SK-N-SH (cell line): Measurements from ENCODE around the gene RAB30. TPM values are rescaled to one million over a fixed set of nuclear protein-coding genes. Genes with fewer than 3 reads are reported as not detected.
A peak's percentile ranks its signal among the peaks of the same experiment; 100 is the strongest.

ENCODE experiments used
- CTCF ChIA-PET: fragments of 300-600, 350-600 bp; formaldehyde crosslinking; extraction: SDS; loops from one replicate; lab custom pipeline; 2021; lab: Yijun Ruan, JAX
- POLR2A ChIA-PET: fragments of 350-600 bp; sonication (Branson Sonifier 250); formaldehyde crosslinking; extraction: SDS; loops from one replicate; lab custom pipeline; 2020; ENCODE audit warnings: antibody characterized with exemption, inconsistent platforms; lab: Yijun Ruan, JAX
- DNase-seq: peaks from one replicate; pipeline ENCODE4 v3.0.0; 2012
- H2AFZ ChIP-seq: fragments of 200-600 bp; sonication (generic); 2 replicates; pipeline ENCODE4 v1.8.1; 2016; ENCODE audit warnings: antibody characterized with exemption, mild to moderate bottlenecking, low read depth
- H3F3A ChIP-seq: fragments of 200-600 bp; sonication (generic); replicated peaks from 2 replicates; pipeline ENCODE3; 2016; ENCODE audit warnings: antibody characterized with exemption, mild to moderate bottlenecking; ENCODE audit not compliant: insufficient read depth
- H3K27ac ChIP-seq, 2 experiments: fragments of 200-500 bp in 1 of 2; fragments of 200-600 bp in 1 of 2; sonication (Bioruptor generic) in 1 of 2; sonication (generic), shearing (Covaris generic) in 1 of 2; 2 replicates each; pipeline versions ENCODE4 v1.5.1 to v1.6.1; 2014 to 2016; ENCODE audit warnings: low read depth in 2 of 2, inconsistent platforms in 1 of 2, low read length in 1 of 2, mild to moderate bottlenecking in 1 of 2, mixed read lengths in 1 of 2
- H3K27me3 ChIP-seq: fragments of 200-600 bp; sonication (generic), shearing (Covaris generic); 2 replicates; pipeline ENCODE4 v1.6.1; 2016; ENCODE audit warnings: mixed run types; ENCODE audit not compliant: insufficient read depth
- H3K36me3 ChIP-seq, 2 experiments: fragments of 200-500 bp in 1 of 2; fragments of 200-600 bp in 1 of 2; sonication (Bioruptor generic) in 1 of 2; sonication (generic) in 1 of 2; replicated peaks in 1 of 2; 2 replicates each; pipeline versions ENCODE3 to v1.5.1; 2014 to 2016; ENCODE audit warnings: low read length in 1 of 2, mild to moderate bottlenecking in 1 of 2; ENCODE audit not compliant: insufficient read depth in 2 of 2, control insufficient read depth in 1 of 2
- H3K4me1 ChIP-seq, 2 experiments: fragments of 200-500 bp in 1 of 2; fragments of 200-600 bp in 1 of 2; sonication (Bioruptor generic) in 1 of 2; sonication (generic), shearing (Covaris generic) in 1 of 2; 2 replicates each; pipeline versions ENCODE4 v1.5.1 to v1.6.1; 2014 to 2016; ENCODE audit warnings: low read depth in 1 of 2, low read length in 1 of 2, mixed run types in 1 of 2; ENCODE audit not compliant: insufficient read depth in 2 of 2, control insufficient read depth in 1 of 2
- H3K4me2 ChIP-seq: fragments of 200-600 bp; sonication (generic), shearing (Covaris generic); 2 replicates; pipeline ENCODE4 v1.6.1; 2017; ENCODE audit warnings: mixed run types
- H3K4me3 ChIP-seq, 2 experiments: fragments of 200-500 bp in 1 of 2; fragments of 200-600 bp in 1 of 2; sonication (Bioruptor generic) in 1 of 2; sonication (generic), shearing (Covaris generic) in 1 of 2; 2 replicates each; pipeline versions ENCODE4 v1.5.1 to v1.8.1; 2014 to 2016; ENCODE audit warnings: low read depth in 2 of 2, inconsistent platforms in 1 of 2, low read length in 1 of 2, mild to moderate bottlenecking in 1 of 2, mixed read lengths in 1 of 2, moderate library complexity in 1 of 2
- H3K79me2 ChIP-seq: fragments of 200-600 bp; sonication (generic); 2 replicates; pipeline ENCODE4 v1.8.1; 2017; ENCODE audit warnings: mild to moderate bottlenecking; ENCODE audit not compliant: insufficient read depth
- H3K9ac ChIP-seq: fragments of 200-600 bp; sonication (generic); 2 replicates; pipeline ENCODE4 v1.6.1; 2017; ENCODE audit warnings: mixed run types
- H3K9me2 ChIP-seq: fragments of 200-600 bp; sonication (generic); 2 replicates; pipeline ENCODE4 v1.6.1; 2017; ENCODE audit warnings: mixed run types
- H3K9me3 ChIP-seq: fragments of 200-600 bp; sonication (generic); 2 replicates; pipeline ENCODE4 v1.6.1; 2017; ENCODE audit warnings: mixed run types, mild to moderate bottlenecking, moderate library complexity
- H4K20me1 ChIP-seq: fragments of 200-600 bp; sonication (generic); 2 replicates; pipeline ENCODE4 v1.6.1; 2017; ENCODE audit warnings: mild to moderate bottlenecking, mixed run types; ENCODE audit not compliant: insufficient read depth
- ELF1 ChIP-seq: IDR thresholded peaks from 2 replicates; pipeline ENCODE4 v1.4.0; 2012
- EP300 ChIP-seq, 2 experiments: IDR thresholded peaks; 2 replicates each; pipeline versions ENCODE4 v1.4.0 to v1.6.1; 2012; ENCODE audit warnings: borderline replicate concordance in 1 of 2, low read depth in 1 of 2, low read length in 1 of 2
- EZH2phosphoT487 ChIP-seq: fragments of 200-600 bp; sonication (generic); IDR thresholded peaks from 2 replicates; pipeline ENCODE4 v1.6.1; 2017; ENCODE audit warnings: low read depth, mixed run types, mild to moderate bottlenecking, antibody characterized with exemption, moderate library complexity, borderline replicate concordance
- GABPA ChIP-seq: IDR thresholded peaks from 2 replicates; pipeline ENCODE4 v1.4.0; 2012; ENCODE audit warnings: low read depth, mild to moderate bottlenecking
- GATA2 ChIP-seq: sonication (generic); formaldehyde crosslinking; IDR thresholded peaks from 2 replicates; pipeline ENCODE4 v1.5.0; 2020; ENCODE audit warnings: mild to moderate bottlenecking, missing genetic modification reagents
- JUND ChIP-seq: IDR thresholded peaks from 2 replicates; pipeline ENCODE4 v1.4.0; 2012
- MEF2A ChIP-seq: IDR thresholded peaks from 2 replicates; pipeline ENCODE4 v1.4.0; 2012; ENCODE audit warnings: low read depth, borderline replicate concordance
- MXI1 ChIP-seq: IDR thresholded peaks from 2 replicates; pipeline ENCODE4 v1.6.1; 2012; ENCODE audit warnings: mild to moderate bottlenecking, low read depth, low read length, improper control_type of control experiment
- NRF1 ChIP-seq: IDR thresholded peaks from 2 replicates; pipeline ENCODE4 v1.6.1; 2012; ENCODE audit warnings: low read depth, mild to moderate bottlenecking, low read length
- POLR2AphosphoS5 ChIP-seq: IDR thresholded peaks from 2 replicates; pipeline ENCODE4 v1.6.1; 2012; ENCODE audit warnings: low read depth, low read length
- RAD21 ChIP-seq: IDR thresholded peaks from 2 replicates; pipeline ENCODE4 v1.6.1; 2012; ENCODE audit warnings: mild to moderate bottlenecking, low read length
- RXRA ChIP-seq: IDR thresholded peaks from 2 replicates; pipeline ENCODE4 v1.4.0; 2012; ENCODE audit warnings: low read depth, mild to moderate bottlenecking, borderline replicate concordance
- SIN3A ChIP-seq: IDR thresholded peaks from 2 replicates; pipeline ENCODE4 v1.6.1; 2012; ENCODE audit warnings: low read depth, mild to moderate bottlenecking, low read length, moderate library complexity, borderline replicate concordance
- TAF1 ChIP-seq: IDR thresholded peaks from 2 replicates; pipeline ENCODE4 v1.6.1; 2012; ENCODE audit warnings: low read depth, mild to moderate bottlenecking, low read length, moderate library complexity, borderline replicate concordance
- TCF12 ChIP-seq: IDR thresholded peaks from 2 replicates; pipeline ENCODE4 v1.4.0; 2012
- YY1 ChIP-seq: IDR thresholded peaks from 2 replicates; pipeline ENCODE4 v1.4.0; 2012; ENCODE audit warnings: low read depth, mild to moderate bottlenecking
- WGBS: methylation state at CpG from one replicate; pipeline ENCODE4 v1.1.6; 2017; ENCODE audit warnings: low lambda C conversion rate; 5-methylcytosine and 5-hydroxymethylcytosine counted together
- polyA plus RNA-seq, 3 experiments: library from polyadenylated mRNA; depleted of rRNA; stranded (reverse); fragments of >200 nt; gene quantifications; 2 replicates each; pipeline ENCODE4 v1.2.3, GENCODE V29; 2012
- TF ChIP-seq, protein P1 (sequence below): IDR thresholded peaks from 2 replicates; pipeline ENCODE4 v1.4.0; 2012; ENCODE audit warnings: low read depth
- TF ChIP-seq, protein P2 (sequence below): IDR thresholded peaks from 2 replicates; pipeline ENCODE4 v1.6.1; 2012; ENCODE audit warnings: mild to moderate bottlenecking, low read depth, low read length, moderate library complexity
- TF ChIP-seq, protein P3 (sequence below): fragments of 200-600 bp; sonication (generic); IDR thresholded peaks from 2 replicates; pipeline ENCODE4 v1.6.1; 2017; ENCODE audit warnings: antibody characterized with exemption, mild to moderate bottlenecking, moderate library complexity
- TF ChIP-seq, protein P4 (sequence below): fragments of 150-350 bp; IDR thresholded peaks from 2 replicates; pipeline ENCODE4 v1.6.1; 2017; ENCODE audit warnings: antibody characterized with exemption, low read length, low read depth, borderline replicate concordance
- TF ChIP-seq, protein P5 (sequence below): fragments of 150-350 bp; IDR thresholded peaks from 2 replicates; pipeline ENCODE4 v1.6.1; 2016; ENCODE audit warnings: mild to moderate bottlenecking, low read depth, low read length

The RAB30 gene
- polyA plus RNA-seq, 1 of the 3 experiments (the other 2 are of a cell fraction): 3.3 TPM

DNA sequence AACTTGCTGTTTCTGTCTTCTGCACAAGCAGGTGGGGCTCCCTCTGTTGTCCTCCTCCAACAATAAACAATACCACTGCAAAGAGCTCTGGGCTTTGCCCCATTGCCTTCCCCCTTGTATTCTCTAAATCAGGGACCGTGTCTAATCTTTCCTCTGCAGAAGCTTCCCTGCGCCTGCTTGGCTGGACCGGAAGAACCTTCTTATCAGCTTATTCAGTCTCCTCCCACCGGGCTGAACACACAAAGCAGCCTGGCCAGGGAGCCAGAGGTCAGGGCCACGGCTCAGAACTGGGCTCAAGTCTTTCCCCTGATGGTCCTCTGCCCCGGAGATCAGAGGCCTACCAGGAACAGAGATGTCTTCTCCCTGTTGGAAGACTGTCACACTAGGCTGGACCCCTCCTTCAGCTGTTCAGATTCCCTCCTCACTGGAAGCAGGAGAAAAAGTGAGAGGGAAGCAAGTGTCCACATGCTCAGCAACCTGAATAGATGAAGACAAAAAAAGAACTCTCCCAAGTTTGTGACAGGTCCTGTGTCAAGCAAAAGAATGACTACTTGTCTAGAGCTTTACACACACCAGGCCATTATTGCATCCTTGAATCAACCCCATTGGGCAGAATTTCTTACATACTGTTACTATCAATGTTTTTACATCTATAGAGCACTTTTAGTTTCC is 63.7 kb downstream of the RAB30 start:
- peaks cover 0 to 4% of the 10 kb centered on the region in 2 experiments for H3K36me3 ChIP-seq
- TF ChIP-seq, protein P1, sequence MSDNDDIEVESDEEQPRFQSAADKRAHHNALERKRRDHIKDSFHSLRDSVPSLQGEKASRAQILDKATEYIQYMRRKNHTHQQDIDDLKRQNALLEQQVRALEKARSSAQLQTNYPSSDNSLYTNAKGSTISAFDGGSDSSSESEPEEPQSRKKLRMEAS: no peak
- TF ChIP-seq RAD21: peak; percentile 8; the same call in 1 of the 2 replicates
- no peak for TF ChIP-seq TAF1
- no peak for TF ChIP-seq POLR2AphosphoS5
- no peak for TF ChIP-seq RXRA
- 0 out of 2 replicates have a peak, but pooled peaks have one; percentile 40 for TF ChIP-seq MXI1
- TF ChIP-seq, protein P2, sequence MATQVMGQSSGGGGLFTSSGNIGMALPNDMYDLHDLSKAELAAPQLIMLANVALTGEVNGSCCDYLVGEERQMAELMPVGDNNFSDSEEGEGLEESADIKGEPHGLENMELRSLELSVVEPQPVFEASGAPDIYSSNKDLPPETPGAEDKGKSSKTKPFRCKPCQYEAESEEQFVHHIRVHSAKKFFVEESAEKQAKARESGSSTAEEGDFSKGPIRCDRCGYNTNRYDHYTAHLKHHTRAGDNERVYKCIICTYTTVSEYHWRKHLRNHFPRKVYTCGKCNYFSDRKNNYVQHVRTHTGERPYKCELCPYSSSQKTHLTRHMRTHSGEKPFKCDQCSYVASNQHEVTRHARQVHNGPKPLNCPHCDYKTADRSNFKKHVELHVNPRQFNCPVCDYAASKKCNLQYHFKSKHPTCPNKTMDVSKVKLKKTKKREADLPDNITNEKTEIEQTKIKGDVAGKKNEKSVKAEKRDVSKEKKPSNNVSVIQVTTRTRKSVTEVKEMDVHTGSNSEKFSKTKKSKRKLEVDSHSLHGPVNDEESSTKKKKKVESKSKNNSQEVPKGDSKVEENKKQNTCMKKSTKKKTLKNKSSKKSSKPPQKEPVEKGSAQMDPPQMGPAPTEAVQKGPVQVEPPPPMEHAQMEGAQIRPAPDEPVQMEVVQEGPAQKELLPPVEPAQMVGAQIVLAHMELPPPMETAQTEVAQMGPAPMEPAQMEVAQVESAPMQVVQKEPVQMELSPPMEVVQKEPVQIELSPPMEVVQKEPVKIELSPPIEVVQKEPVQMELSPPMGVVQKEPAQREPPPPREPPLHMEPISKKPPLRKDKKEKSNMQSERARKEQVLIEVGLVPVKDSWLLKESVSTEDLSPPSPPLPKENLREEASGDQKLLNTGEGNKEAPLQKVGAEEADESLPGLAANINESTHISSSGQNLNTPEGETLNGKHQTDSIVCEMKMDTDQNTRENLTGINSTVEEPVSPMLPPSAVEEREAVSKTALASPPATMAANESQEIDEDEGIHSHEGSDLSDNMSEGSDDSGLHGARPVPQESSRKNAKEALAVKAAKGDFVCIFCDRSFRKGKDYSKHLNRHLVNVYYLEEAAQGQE: no peak
- no peak for TF ChIP-seq JUND
- no peak for TF ChIP-seq GABPA
- TF ChIP-seq EZH2phosphoT487: no peak
- TF ChIP-seq, protein P3, sequence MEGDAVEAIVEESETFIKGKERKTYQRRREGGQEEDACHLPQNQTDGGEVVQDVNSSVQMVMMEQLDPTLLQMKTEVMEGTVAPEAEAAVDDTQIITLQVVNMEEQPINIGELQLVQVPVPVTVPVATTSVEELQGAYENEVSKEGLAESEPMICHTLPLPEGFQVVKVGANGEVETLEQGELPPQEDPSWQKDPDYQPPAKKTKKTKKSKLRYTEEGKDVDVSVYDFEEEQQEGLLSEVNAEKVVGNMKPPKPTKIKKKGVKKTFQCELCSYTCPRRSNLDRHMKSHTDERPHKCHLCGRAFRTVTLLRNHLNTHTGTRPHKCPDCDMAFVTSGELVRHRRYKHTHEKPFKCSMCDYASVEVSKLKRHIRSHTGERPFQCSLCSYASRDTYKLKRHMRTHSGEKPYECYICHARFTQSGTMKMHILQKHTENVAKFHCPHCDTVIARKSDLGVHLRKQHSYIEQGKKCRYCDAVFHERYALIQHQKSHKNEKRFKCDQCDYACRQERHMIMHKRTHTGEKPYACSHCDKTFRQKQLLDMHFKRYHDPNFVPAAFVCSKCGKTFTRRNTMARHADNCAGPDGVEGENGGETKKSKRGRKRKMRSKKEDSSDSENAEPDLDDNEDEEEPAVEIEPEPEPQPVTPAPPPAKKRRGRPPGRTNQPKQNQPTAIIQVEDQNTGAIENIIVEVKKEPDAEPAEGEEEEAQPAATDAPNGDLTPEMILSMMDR: no peak
- TF ChIP-seq YY1: no peak
- no peak for TF ChIP-seq ELF1
- TF ChIP-seq, protein P4, sequence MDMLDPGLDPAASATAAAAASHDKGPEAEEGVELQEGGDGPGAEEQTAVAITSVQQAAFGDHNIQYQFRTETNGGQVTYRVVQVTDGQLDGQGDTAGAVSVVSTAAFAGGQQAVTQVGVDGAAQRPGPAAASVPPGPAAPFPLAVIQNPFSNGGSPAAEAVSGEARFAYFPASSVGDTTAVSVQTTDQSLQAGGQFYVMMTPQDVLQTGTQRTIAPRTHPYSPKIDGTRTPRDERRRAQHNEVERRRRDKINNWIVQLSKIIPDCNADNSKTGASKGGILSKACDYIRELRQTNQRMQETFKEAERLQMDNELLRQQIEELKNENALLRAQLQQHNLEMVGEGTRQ: no peak
- no peak for TF ChIP-seq TCF12
- peak; percentile 69 for TF ChIP-seq GATA2
- no peak for TF ChIP-seq SIN3A
- peak; percentile 16; the same call in 1 of the 2 replicates for TF ChIP-seq NRF1
- TF ChIP-seq, protein P5, sequence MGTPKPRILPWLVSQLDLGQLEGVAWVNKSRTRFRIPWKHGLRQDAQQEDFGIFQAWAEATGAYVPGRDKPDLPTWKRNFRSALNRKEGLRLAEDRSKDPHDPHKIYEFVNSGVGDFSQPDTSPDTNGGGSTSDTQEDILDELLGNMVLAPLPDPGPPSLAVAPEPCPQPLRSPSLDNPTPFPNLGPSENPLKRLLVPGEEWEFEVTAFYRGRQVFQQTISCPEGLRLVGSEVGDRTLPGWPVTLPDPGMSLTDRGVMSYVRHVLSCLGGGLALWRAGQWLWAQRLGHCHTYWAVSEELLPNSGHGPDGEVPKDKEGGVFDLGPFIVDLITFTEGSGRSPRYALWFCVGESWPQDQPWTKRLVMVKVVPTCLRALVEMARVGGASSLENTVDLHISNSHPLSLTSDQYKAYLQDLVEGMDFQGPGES: no peak
- no peak for TF ChIP-seq MEF2A
- TF ChIP-seq EP300 (IDR thresholded peaks at IDR 0.05; ENCODE audit: borderline replicate concordance in 1 of 2, low read depth in 1 of 2, low read length in 1 of 2): 0 out of 4 replicates have a peak, but pooled peaks of 1 of the 2 experiments have one; percentile 14
- TF ChIP-seq, all 33 proteins: peak for 5
- Histone ChIP-seq H3K9me3 (no peaks in the 10 kb centered on the region), H4K20me1 (no peaks in the 10 kb centered on the region), H3K4me3 (no peak overlapping the region), H2AFZ (peak overlapping the region; percentile 12; the same call in 1 of the 2 replicates), H3K4me1 (peaks cover 21 to 36% of the 10 kb centered on the region in 2 experiments), H3K79me2 (peaks cover 23% of the 10 kb centered on the region), H3K4me2 (peak overlapping the region; percentile 48), H3K27ac (peak overlapping the region; percentile 17 to 87; a peak in 3 of 4 replicates), H3F3A (peaks cover 13% of the 10 kb centered on the region), H3K9me2 (no peaks in the 10 kb centered on the region), H3K27me3 (no peaks in the 10 kb centered on the region), H3K9ac (no peak overlapping the region)
- CTCF ChIA-PET: interaction anchor here (0.9 to 1.7 kb wide), 4 partner anchors 10 to 101 kb away, joined by 3 to 4 read pairs (median 4); no protein-coding TSS in a partner anchor
- POLR2A ChIA-PET: interaction anchor here (1.0 to 1.2 kb wide), 3 partner anchors 10 to 149 kb away, joined by 3 to 6 read pairs (median 4); partner anchors contain the start of genes PCF11 and RAB30
- peak; percentile 72 for DNase-seq
- WGBS: 61% methylated on average over 6 of the region's 6 CpGs
